HepG2 (cell line): ENCODE measurements around the gene SPON1. TPM values are rescaled to one million over a fixed set of nuclear protein-coding genes. Genes with fewer than 3 reads are reported as not detected.

ENCODE experiments used
- ATAC-seq: fragments of 200-7000 bp; cut with Tn5 transposase; 3 replicates; pipeline ENCODE4 v1.9.1; 2020; ENCODE audit warnings: mild to moderate bottlenecking, moderate library complexity
- BruUV-seq: library from RNA; stranded (reverse); fragments of 400-500 nt; replicated peaks from 2 replicates; lab custom pipeline; 2021; lab: Mats Ljungman, UMichigan
- CTCF ChIA-PET: fragments of 300-600 bp; formaldehyde crosslinking; extraction: SDS; loops from one replicate; lab custom pipeline; 2021; ENCODE audit warnings: low total read pairs, inconsistent platforms, low intra/inter-chr PET ratio; lab: Yijun Ruan, JAX
- POLR2A ChIA-PET: fragments of 350-600 bp; sonication (Branson Sonifier 250); formaldehyde crosslinking; loops from one replicate; lab custom pipeline; 2020; ENCODE audit warnings: antibody characterized with exemption, inconsistent platforms; lab: Yijun Ruan, JAX
- DNase-seq: peaks from one replicate; pipeline ENCODE4 v3.0.0-alpha.2; 2015; ENCODE audit warnings: low spot score
- FAIRE-seq: peaks from 3 replicates; lab custom pipeline; 2011; peaks lifted over from hg19 to GRCh38; lab: Jason Lieb, UNC
- H2AFZ ChIP-seq: one replicate; pipeline ENCODE4 v1.6.1; 2011; ENCODE audit warnings: low read length, inconsistent platforms
- H3K27ac ChIP-seq: fragments of 300-600 bp; 3 replicates; pipeline ENCODE4 v1.8.0; 2011; ENCODE audit warnings: mixed run types, mild to moderate bottlenecking, mixed read lengths, low read length, inconsistent platforms; ENCODE audit not compliant: insufficient read depth; ENCODE audit errors: extremely low read length
- H3K27me3 ChIP-seq, 2 experiments: fragments of 200-600 bp in 1 of 2; 2 replicates in 1 of 2; 3 replicates in 1 of 2; pipeline versions ENCODE4 v1.6.0 to v1.8.0; 2011; ENCODE audit warnings: low read length in 2 of 2, mild to moderate bottlenecking in 2 of 2, moderate library complexity in 2 of 2, inconsistent platforms in 1 of 2; ENCODE audit not compliant: insufficient read depth in 2 of 2, control insufficient read depth in 1 of 2
- H3K36me3 ChIP-seq, 2 experiments: fragments of 200-600 bp in 1 of 2; replicated peaks in 1 of 2; 2 replicates in 1 of 2; 3 replicates in 1 of 2; pipeline versions ENCODE4 v1.5.1 to v1.8.0; 2011; ENCODE audit warnings: low read length in 2 of 2, inconsistent platforms in 1 of 2; ENCODE audit not compliant: insufficient read depth in 2 of 2, control insufficient read depth in 1 of 2
- H3K4me1 ChIP-seq: 2 replicates; pipeline ENCODE4 v1.5.1; 2012; ENCODE audit warnings: low read length, inconsistent platforms; ENCODE audit not compliant: insufficient read depth
- H3K4me2 ChIP-seq: 2 replicates; pipeline ENCODE4 v1.6.0; 2011; ENCODE audit warnings: low read depth, low read length, inconsistent platforms
- H3K4me3 ChIP-seq, 3 experiments: fragments of 200-600 bp in 1 of 3; sonication (generic), shearing (Covaris generic) in 1 of 3; replicated peaks in 1 of 3; 2 replicates each; pipeline ENCODE4 v1.5.1; 2011 to 2016; ENCODE audit warnings: low read length in 3 of 3, inconsistent platforms in 2 of 3, low read depth in 2 of 3, mild to moderate bottlenecking in 2 of 3, control low read depth in 1 of 3, mixed read lengths in 1 of 3; ENCODE audit not compliant: insufficient read depth in 1 of 3
- H3K79me2 ChIP-seq: one replicate; pipeline ENCODE4 v1.6.1; 2011; ENCODE audit warnings: low read length, inconsistent platforms; ENCODE audit not compliant: insufficient read depth
- H3K9ac ChIP-seq: 2 replicates; pipeline ENCODE4 v1.6.0; 2011; ENCODE audit warnings: mild to moderate bottlenecking, low read depth, low read length, inconsistent platforms; ENCODE audit not compliant: insufficient read depth
- H3K9me3 ChIP-seq: 2 replicates; pipeline ENCODE4 v1.5.1; 2012; ENCODE audit warnings: mild to moderate bottlenecking, low read length
- H4K20me1 ChIP-seq: 2 replicates; pipeline ENCODE4 v1.6.0; 2011; ENCODE audit warnings: inconsistent platforms, mild to moderate bottlenecking, low read length, moderate library complexity; ENCODE audit not compliant: insufficient read depth
- CEBPB ChIP-seq: IDR thresholded peaks from 2 replicates; pipeline ENCODE4 v1.6.1; 2011; ENCODE audit warnings: low read depth, low read length, improper control_type of control experiment, borderline replicate concordance
- EED ChIP-seq: sonication (generic); formaldehyde crosslinking; IDR thresholded peaks from 2 replicates; pipeline ENCODE4 v1.5.0; 2020; ENCODE audit warnings: mild to moderate bottlenecking, missing genetic modification reagents
- MEIS2 ChIP-seq: sonication (generic); formaldehyde crosslinking; IDR thresholded peaks from 2 replicates; pipeline ENCODE4 v1.9.0; 2021; ENCODE audit warnings: mild to moderate bottlenecking, missing genetic modification reagents
- NCOA2 ChIP-seq: sonication (generic); formaldehyde crosslinking; IDR thresholded peaks from 2 replicates; pipeline ENCODE4 v1.8.0; 2022; ENCODE audit warnings: inconsistent platforms
- PAF1 ChIP-seq: IDR thresholded peaks from 2 replicates; pipeline ENCODE4 v1.6.1; 2016; ENCODE audit warnings: missing genetic modification reagents, missing compliant biosample characterization
- REPIN1 ChIP-seq: sonication (generic); formaldehyde crosslinking; IDR thresholded peaks from 2 replicates; pipeline ENCODE4 v1.8.0; 2022; ENCODE audit warnings: missing genetic modification reagents, low read depth, mild to moderate bottlenecking, borderline replicate concordance
- SP2 ChIP-seq: sonication (generic); formaldehyde crosslinking; IDR thresholded peaks from 2 replicates; pipeline ENCODE4 v1.5.1; 2020; ENCODE audit warnings: mild to moderate bottlenecking, missing genetic modification reagents
- TP53 ChIP-seq: sonication (generic); formaldehyde crosslinking; conservative IDR thresholded peaks from 2 replicates; pipeline ENCODE4 v1.4.0; 2020; ENCODE audit warnings: missing genetic modification reagents
- ZBTB42 ChIP-seq: sonication (generic); formaldehyde crosslinking; IDR thresholded peaks from 2 replicates; pipeline ENCODE4 v1.5.0; 2020; ENCODE audit warnings: mild to moderate bottlenecking, missing genetic modification reagents
- ZNF333 ChIP-seq: sonication (generic); formaldehyde crosslinking; IDR thresholded peaks from 2 replicates; pipeline ENCODE4 v1.4.0; 2020; ENCODE audit warnings: mild to moderate bottlenecking, missing genetic modification reagents, borderline replicate concordance
- ZNF33B ChIP-seq: sonication (generic); formaldehyde crosslinking; IDR thresholded peaks from 2 replicates; pipeline ENCODE4 v1.5.1; 2020; ENCODE audit warnings: mild to moderate bottlenecking, missing genetic modification reagents
- ZNF775 ChIP-seq: sonication (generic); formaldehyde crosslinking; IDR thresholded peaks from 2 replicates; pipeline ENCODE4 v1.4.0; 2020; ENCODE audit warnings: missing genetic modification reagents, mild to moderate bottlenecking, moderate library complexity, borderline replicate concordance
- ZNF878 ChIP-seq: sonication (generic); formaldehyde crosslinking; IDR thresholded peaks from 2 replicates; pipeline ENCODE4 v1.8.1; 2023; ENCODE audit warnings: mild to moderate bottlenecking, missing genetic modification reagents, moderate library complexity
- in situ Hi-C: cut with HindIII; loops from 2 replicates; pipeline ENCODE4 v1.10.0; 2017; ENCODE audit warnings: low pct_unique_long_range_greater_than_20kb; ENCODE audit not compliant: extremely low pct_ligation_motif_present
- intact Hi-C: fragments of 100-400 bp; cut with micrococcal nuclease; formaldehyde crosslinking; loops from one replicate; pipeline ENCODE4 v1.10.0; 2022; ENCODE audit not compliant: unreplicated experiment
- polyA plus RNA-seq, 8 experiments: library from polyadenylated mRNA; depleted of rRNA in 3 of 8; stranded (reverse) in 7 of 8; unstranded in 1 of 8; fragments of >200 nt; fragmentation: Illumina TruSeq in 4 of 8; extraction: Trizol in 4 of 8; gene quantifications; 2 replicates each; pipeline versions ENCODE4 v1.2.1 to v1.2.3, GENCODE V29; 2011 to 2016; ENCODE audit warnings: low read depth in 4 of 8, missing spikeins in 1 of 8, mixed read lengths in 1 of 8; ENCODE audit not compliant: insufficient read depth in 1 of 8
- total RNA-seq, 5 experiments: library from RNA; depleted of rRNA; stranded (reverse); fragments of >200 nt; fragmentation: Illumina TruSeq; extraction: Trizol; gene quantifications; 2 replicates each; pipeline ENCODE4 v1.2.3, GENCODE V29; 2016; ENCODE audit warnings: low read depth in 1 of 5
- TF ChIP-seq, protein P1 (sequence below): sonication (generic); formaldehyde crosslinking; IDR thresholded peaks from 2 replicates; pipeline ENCODE4 v1.4.0; 2020; ENCODE audit warnings: missing genetic modification reagents
- TF ChIP-seq, protein P2 (sequence below): sonication (generic); formaldehyde crosslinking; IDR thresholded peaks from 2 replicates; pipeline ENCODE4 v1.5.0; 2020; ENCODE audit warnings: missing genetic modification reagents, mild to moderate bottlenecking, borderline replicate concordance
- TF ChIP-seq, protein P3 (sequence below): sonication (generic); formaldehyde crosslinking; IDR thresholded peaks from 2 replicates; pipeline ENCODE4 v1.5.0; 2020; ENCODE audit warnings: mild to moderate bottlenecking, missing genetic modification reagents, borderline replicate concordance

The SPON1 gene
- total and polyA plus RNA-seq, 2 of the 13 experiments (the other 11 are each of a cell fraction or from before 2014, with no cell fraction given), result not detected

DNA sequence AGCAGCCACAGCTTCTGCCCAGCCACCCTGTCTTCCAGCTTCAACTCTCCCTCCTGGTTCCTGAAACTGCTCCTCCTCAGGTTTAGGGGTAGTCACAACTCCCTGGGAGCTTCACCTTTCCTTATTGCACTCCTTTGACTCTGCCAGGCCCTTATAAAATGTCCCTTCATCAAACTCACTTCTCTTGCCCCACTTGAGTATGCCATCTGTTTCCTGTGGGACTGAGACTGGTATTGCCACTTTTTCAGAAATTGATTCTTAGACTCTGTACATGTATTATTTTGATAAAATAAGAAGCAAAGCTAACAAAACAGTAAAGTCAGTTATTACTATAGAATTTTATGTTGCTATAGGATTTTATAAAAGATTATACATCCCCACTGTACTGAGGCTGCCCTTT is 134.1 kb downstream of the SPON1 start:
- in situ Hi-C loops, result no loop called here

DNA sequence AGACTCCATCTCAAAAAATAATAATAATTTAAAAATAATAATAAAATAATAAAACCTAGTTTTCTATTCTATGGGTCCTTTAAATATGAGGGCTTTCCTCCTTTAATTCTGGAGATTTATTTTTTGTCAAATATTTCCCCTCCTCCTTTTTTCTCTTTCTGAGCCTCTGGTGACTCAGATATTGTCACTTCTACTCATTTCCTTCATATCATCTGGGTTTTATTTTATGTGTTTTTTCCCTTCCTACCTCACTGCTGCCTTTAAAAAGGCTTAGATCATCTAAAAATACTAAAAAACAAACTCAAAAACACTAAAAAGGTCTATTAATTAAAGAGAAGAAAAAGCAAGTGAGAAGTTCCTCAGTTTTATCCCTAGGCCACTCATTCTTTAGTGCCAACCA is 138.9 kb downstream of the SPON1 start:
- POLR2A ChIA-PET, result no interaction called here
- no peak for DNase-seq
- TF ChIP-seq, protein P1, sequence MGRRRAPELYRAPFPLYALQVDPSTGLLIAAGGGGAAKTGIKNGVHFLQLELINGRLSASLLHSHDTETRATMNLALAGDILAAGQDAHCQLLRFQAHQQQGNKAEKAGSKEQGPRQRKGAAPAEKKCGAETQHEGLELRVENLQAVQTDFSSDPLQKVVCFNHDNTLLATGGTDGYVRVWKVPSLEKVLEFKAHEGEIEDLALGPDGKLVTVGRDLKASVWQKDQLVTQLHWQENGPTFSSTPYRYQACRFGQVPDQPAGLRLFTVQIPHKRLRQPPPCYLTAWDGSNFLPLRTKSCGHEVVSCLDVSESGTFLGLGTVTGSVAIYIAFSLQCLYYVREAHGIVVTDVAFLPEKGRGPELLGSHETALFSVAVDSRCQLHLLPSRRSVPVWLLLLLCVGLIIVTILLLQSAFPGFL, result no peak
- TF ChIP-seq, protein P2, sequence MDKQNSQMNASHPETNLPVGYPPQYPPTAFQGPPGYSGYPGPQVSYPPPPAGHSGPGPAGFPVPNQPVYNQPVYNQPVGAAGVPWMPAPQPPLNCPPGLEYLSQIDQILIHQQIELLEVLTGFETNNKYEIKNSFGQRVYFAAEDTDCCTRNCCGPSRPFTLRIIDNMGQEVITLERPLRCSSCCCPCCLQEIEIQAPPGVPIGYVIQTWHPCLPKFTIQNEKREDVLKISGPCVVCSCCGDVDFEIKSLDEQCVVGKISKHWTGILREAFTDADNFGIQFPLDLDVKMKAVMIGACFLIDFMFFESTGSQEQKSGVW (CRISPR knock-in tag), result no peak
- TF ChIP-seq ZNF775, result no peak
- no peak for TF ChIP-seq ZBTB42
- TF ChIP-seq, protein P3, sequence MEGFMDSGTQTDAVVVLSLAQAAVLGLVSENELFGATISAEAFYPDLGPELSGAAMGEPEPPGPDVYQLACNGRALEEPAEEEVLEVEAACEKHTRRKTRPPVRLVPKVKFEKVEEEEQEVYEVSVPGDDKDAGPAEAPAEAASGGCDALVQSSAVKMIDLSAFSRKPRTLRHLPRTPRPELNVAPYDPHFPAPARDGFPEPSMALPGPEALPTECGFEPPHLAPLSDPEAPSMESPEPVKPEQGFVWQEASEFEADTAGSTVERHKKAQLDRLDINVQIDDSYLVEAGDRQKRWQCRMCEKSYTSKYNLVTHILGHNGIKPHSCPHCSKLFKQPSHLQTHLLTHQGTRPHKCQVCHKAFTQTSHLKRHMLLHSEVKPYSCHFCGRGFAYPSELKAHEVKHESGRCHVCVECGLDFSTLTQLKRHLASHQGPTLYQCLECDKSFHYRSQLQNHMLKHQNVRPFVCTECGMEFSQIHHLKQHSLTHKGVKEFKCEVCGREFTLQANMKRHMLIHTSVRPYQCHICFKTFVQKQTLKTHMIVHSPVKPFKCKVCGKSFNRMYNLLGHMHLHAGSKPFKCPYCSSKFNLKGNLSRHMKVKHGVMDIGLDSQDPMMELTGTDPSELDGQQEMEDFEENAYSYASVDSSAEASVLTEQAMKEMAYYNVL (CRISPR knock-in tag), result no peak
- no peak for TF ChIP-seq ZNF333
- Histone ChIP-seq H3K4me1 (no peaks in the 10 kb centered on the region), H3K9me3 (no peaks in the 10 kb centered on the region), H3K36me3 (no peaks in the 10 kb centered on the region), H3K27ac (no peak overlapping the region), H3K27me3 (no peaks in the 10 kb centered on the region), H4K20me1 (no peaks in the 10 kb centered on the region), H3K4me2 (no peak overlapping the region), H3K9ac (no peak overlapping the region), H3K79me2 (no peaks in the 10 kb centered on the region), H2AFZ (no peak overlapping the region), H3K4me3 (no peak overlapping the region)
- BruUV-seq, result no TSS peak
- FAIRE-seq, result no peak
- intact Hi-C loops (no loop called here), in situ Hi-C loops (no loop called here)
- CTCF ChIA-PET, result no interaction called here
- no peak for ATAC-seq

More for the DNA sequence above, 134.1 kb downstream of the SPON1 start:
- ChIA-PET POLR2A (no interaction called here), CTCF (no interaction called here)
- Histone ChIP-seq H3K79me2 (no peaks in the 10 kb centered on the region), H3K9ac (no peak overlapping the region), H3K4me1 (no peaks in the 10 kb centered on the region), H3K4me3 (no peak overlapping the region), H3K4me2 (no peak overlapping the region), H3K27me3 (no peaks in the 10 kb centered on the region), H3K9me3 (no peaks in the 10 kb centered on the region), H3K36me3 (no peaks in the 10 kb centered on the region), H2AFZ (no peak overlapping the region), H3K27ac (no peak overlapping the region), H4K20me1 (no peaks in the 10 kb centered on the region)
- BruUV-seq, result no TSS peak
- TF ChIP-seq ZNF878 (CRISPR knock-in tag) (no peak), TP53 (CRISPR knock-in tag) (no peak), PAF1 (CRISPR knock-in tag) (no peak), NCOA2 (CRISPR knock-in tag) (no peak), SP2 (CRISPR knock-in tag) (no peak), REPIN1 (no peak), CEBPB (no peak), ZNF33B (no peak), MEIS2 (CRISPR knock-in tag) (no peak), EED (CRISPR knock-in tag) (no peak)
- DNase-seq (no peak), ATAC-seq (no peak), FAIRE-seq (no peak)
- intact Hi-C loops, result no loop called here
